22Rv1 (cell line): ENCODE measurements around the gene TENT4A.

Experiments
- H3K27ac ChIP-seq: fragments of 450-650 bp; 2 replicates; pipeline ENCODE4 v1.5.1; 2017
- CTCF ChIP-seq: fragments of 450-650 bp; IDR thresholded peaks from 2 replicates; pipeline ENCODE4 v1.5.1; 2017; ENCODE audit warnings: mild to moderate bottlenecking
- ZFX ChIP-seq: fragments of 450-650 bp; IDR thresholded peaks from 2 replicates; pipeline ENCODE4 v1.6.1; 2017; ENCODE audit warnings: antibody characterized with exemption, borderline replicate concordance

TENT4A gene

GRCh38 chr5:6674886-6675285 is 38.3 kb upstream of the TENT4A start:
- H3K27ac ChIP-seq: no peak overlapping the region
- no peak for TF ChIP-seq CTCF
- no peak for TF ChIP-seq ZFX

GRCh38 chr5:6675784-6676491 is 37.3 kb upstream of the TENT4A start:
- no peak overlapping the region for H3K27ac ChIP-seq
- TF ChIP-seq ZFX (no peak), CTCF (no peak)

- TF ChIP-seq ZFX (no peak), CTCF (no peak)
- H3K27ac ChIP-seq: no peak overlapping the region
Measured at GRCh38 chr5:6676702-6677101, 36.5 kb upstream of the TENT4A start.

DNA sequence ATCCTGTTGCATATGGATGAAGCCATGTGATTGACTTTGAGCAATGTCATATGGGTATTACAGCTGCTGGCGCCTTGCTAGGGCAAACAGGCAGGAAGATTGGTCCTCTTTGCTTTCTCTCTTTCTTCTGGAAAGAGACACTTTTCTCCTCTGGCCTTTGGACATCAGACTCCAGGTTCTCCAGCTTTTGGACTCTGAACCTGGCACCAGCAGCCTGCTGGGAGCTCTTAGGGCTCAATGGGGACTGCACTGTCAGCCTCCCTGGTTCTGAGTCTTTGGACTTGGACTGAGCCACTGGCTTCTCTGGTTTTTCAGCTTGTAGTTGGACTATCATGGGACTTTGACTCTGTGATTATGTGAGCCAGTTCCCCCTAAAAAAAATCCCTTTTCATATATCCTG is 34.8 kb upstream of the TENT4A start:
- no peak for TF ChIP-seq CTCF
- TF ChIP-seq ZFX: no peak
- H3K27ac ChIP-seq: no peak overlapping the region

DNA sequence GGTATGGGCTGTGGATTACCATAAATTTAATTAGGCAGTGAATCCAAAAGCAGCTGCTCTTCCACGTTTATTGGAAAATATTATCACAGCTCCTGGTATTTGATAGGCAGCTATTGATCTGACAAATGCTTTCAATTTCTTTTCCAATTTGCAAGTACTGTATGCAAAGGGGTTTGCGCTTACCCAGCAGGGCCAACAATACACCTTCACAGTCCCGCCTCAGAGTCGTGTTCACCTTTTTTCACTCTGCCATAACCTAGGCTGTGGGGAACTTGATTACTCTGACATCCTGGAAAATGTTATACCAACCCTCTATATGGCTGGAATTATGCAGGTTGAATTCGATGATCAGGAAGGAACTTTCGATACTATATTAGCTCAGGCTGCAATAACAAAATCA is 32.3 kb upstream of the TENT4A start:
- no peak overlapping the region for H3K27ac ChIP-seq
- no peak for TF ChIP-seq CTCF
- TF ChIP-seq ZFX: no peak

DNA sequence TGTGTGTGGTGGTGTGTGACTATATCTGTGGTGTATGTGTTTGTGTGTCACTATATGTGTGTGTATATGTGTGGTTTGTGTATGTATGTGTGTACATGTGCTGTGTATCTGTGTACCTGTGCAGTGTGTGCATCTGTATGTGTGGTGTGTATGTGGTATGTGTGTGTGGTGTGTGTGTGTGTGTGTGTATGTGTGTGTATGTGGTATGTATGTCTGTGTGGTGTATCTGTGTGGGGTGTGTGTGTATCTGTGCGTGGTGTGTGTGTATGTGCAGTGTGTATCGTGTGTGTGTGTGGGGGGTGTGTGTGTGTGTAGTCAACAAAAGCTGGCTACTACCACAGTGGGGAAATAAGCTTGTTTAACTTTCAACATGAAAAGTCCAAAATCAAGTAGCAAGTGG is 31.6 kb upstream of the TENT4A start:
- TF ChIP-seq CTCF: no peak
- TF ChIP-seq ZFX: no peak
- no peak overlapping the region for H3K27ac ChIP-seq

GRCh38 chr5:6682239-6682638 is 31.0 kb upstream of the TENT4A start:
- TF ChIP-seq ZFX (no peak), CTCF (no peak)
- no peak overlapping the region for H3K27ac ChIP-seq
